ENCODE data around the gene SASH1.

SASH1 gene

GRCh38 chr6:148461986-148462577 is 119.4 kb downstream of the SASH1 start:
- H3K9me3 ChIP-seq (ENCODE audit: control insufficient read depth, low read length), result no peaks in the 10 kb centered on the region
- H3K27me3 ChIP-seq (replicated peaks; ENCODE audit: control insufficient read depth, insufficient read depth, low read length, poor library complexity, severe bottlenecking), result no peaks in the 10 kb centered on the region
- no peaks in the 10 kb centered on the region for H3K4me1 ChIP-seq (ENCODE audit: control insufficient read depth, insufficient read depth, low read length, poor library complexity, severe bottlenecking)
- no peaks in the 10 kb centered on the region for H3K36me3 ChIP-seq (ENCODE audit: control insufficient read depth, insufficient read depth, low read length)
- H3K4me3 ChIP-seq (ENCODE audit: insufficient read depth, low read depth, low read length, poor library complexity, severe bottlenecking), result no peak overlapping the region
- no peak overlapping the region for H3K27ac ChIP-seq (ENCODE audit: insufficient read depth, low read length, poor library complexity, severe bottlenecking)
- DNase-seq, result no peak

- H3K36me3 ChIP-seq (ENCODE audit: control insufficient read depth, insufficient read depth, low read length), result no peaks in the 10 kb centered on the region
- no peak overlapping the region for H3K4me3 ChIP-seq (ENCODE audit: insufficient read depth, low read depth, low read length, poor library complexity, severe bottlenecking)
- DNase-seq, result no peak
- H3K4me1 ChIP-seq (ENCODE audit: control insufficient read depth, insufficient read depth, low read length, poor library complexity, severe bottlenecking), result no peaks in the 10 kb centered on the region
- H3K27me3 ChIP-seq (replicated peaks; ENCODE audit: control insufficient read depth, insufficient read depth, low read length, poor library complexity, severe bottlenecking), result no peaks in the 10 kb centered on the region
- H3K9me3 ChIP-seq (ENCODE audit: control insufficient read depth, low read length), result no peaks in the 10 kb centered on the region
- no peak overlapping the region for H3K27ac ChIP-seq (ENCODE audit: insufficient read depth, low read length, poor library complexity, severe bottlenecking)
Observed at GRCh38 chr6:148463671-148464070, 121.0 kb downstream of the SASH1 start.

GRCh38 chr6:148464319-148465010 is 121.8 kb downstream of the SASH1 start:
- Histone ChIP-seq H3K4me1 (ENCODE audit: control insufficient read depth, insufficient read depth, low read length, poor library complexity, severe bottlenecking) (no peaks in the 10 kb centered on the region), H3K36me3 (ENCODE audit: control insufficient read depth, insufficient read depth, low read length) (no peaks in the 10 kb centered on the region), H3K9me3 (ENCODE audit: control insufficient read depth, low read length) (no peaks in the 10 kb centered on the region), H3K27me3 (replicated peaks; ENCODE audit: control insufficient read depth, insufficient read depth, low read length, poor library complexity, severe bottlenecking) (no peaks in the 10 kb centered on the region), H3K4me3 (ENCODE audit: insufficient read depth, low read depth, low read length, poor library complexity, severe bottlenecking) (no peak overlapping the region), H3K27ac (ENCODE audit: insufficient read depth, low read length, poor library complexity, severe bottlenecking) (no peak overlapping the region)
- DNase-seq, result peak in 1 of 3 donors; percentile 22

- no peaks in the 10 kb centered on the region for H3K9me3 ChIP-seq (ENCODE audit: control insufficient read depth, low read length)
- H3K4me3 ChIP-seq (ENCODE audit: insufficient read depth, low read depth, low read length, poor library complexity, severe bottlenecking), result no peak overlapping the region
- H3K4me1 ChIP-seq (ENCODE audit: control insufficient read depth, insufficient read depth, low read length, poor library complexity, severe bottlenecking), result no peaks in the 10 kb centered on the region
- no peaks in the 10 kb centered on the region for H3K36me3 ChIP-seq (ENCODE audit: control insufficient read depth, insufficient read depth, low read length)
- H3K27me3 ChIP-seq (replicated peaks; ENCODE audit: control insufficient read depth, insufficient read depth, low read length, poor library complexity, severe bottlenecking), result no peaks in the 10 kb centered on the region
- no peak for DNase-seq
- H3K27ac ChIP-seq (ENCODE audit: insufficient read depth, low read length, poor library complexity, severe bottlenecking), result no peak overlapping the region
Observed at GRCh38 chr6:148465011-148465335, 122.3 kb downstream of the SASH1 start.

- Histone ChIP-seq H3K27ac (ENCODE audit: insufficient read depth, low read length, poor library complexity, severe bottlenecking) (no peak overlapping the region), H3K36me3 (ENCODE audit: control insufficient read depth, insufficient read depth, low read length) (no peaks in the 10 kb centered on the region), H3K4me1 (ENCODE audit: control insufficient read depth, insufficient read depth, low read length, poor library complexity, severe bottlenecking) (no peaks in the 10 kb centered on the region), H3K4me3 (ENCODE audit: insufficient read depth, low read depth, low read length, poor library complexity, severe bottlenecking) (no peak overlapping the region), H3K9me3 (ENCODE audit: control insufficient read depth, low read length) (no peaks in the 10 kb centered on the region), H3K27me3 (replicated peaks; ENCODE audit: control insufficient read depth, insufficient read depth, low read length, poor library complexity, severe bottlenecking) (no peaks in the 10 kb centered on the region)
- DNase-seq, result no peak
Observed at GRCh38 chr6:148465670-148466069, 123.0 kb downstream of the SASH1 start.

GRCh38 chr6:148466158-148466557 is 123.5 kb downstream of the SASH1 start:
- DNase-seq, result no peak
- no peaks in the 10 kb centered on the region for H3K27me3 ChIP-seq (replicated peaks; ENCODE audit: control insufficient read depth, insufficient read depth, low read length, poor library complexity, severe bottlenecking)
- no peaks in the 10 kb centered on the region for H3K9me3 ChIP-seq (ENCODE audit: control insufficient read depth, low read length)
- H3K36me3 ChIP-seq (ENCODE audit: control insufficient read depth, insufficient read depth, low read length), result no peaks in the 10 kb centered on the region
- no peaks in the 10 kb centered on the region for H3K4me1 ChIP-seq (ENCODE audit: control insufficient read depth, insufficient read depth, low read length, poor library complexity, severe bottlenecking)
- no peak overlapping the region for H3K27ac ChIP-seq (ENCODE audit: insufficient read depth, low read length, poor library complexity, severe bottlenecking)
- H3K4me3 ChIP-seq (ENCODE audit: insufficient read depth, low read depth, low read length, poor library complexity, severe bottlenecking), result no peak overlapping the region

GRCh38 chr6:148467926-148468325 is 125.3 kb downstream of the SASH1 start:
- no peak overlapping the region for H3K4me3 ChIP-seq (ENCODE audit: insufficient read depth, low read depth, low read length, poor library complexity, severe bottlenecking)
- H3K36me3 ChIP-seq (ENCODE audit: control insufficient read depth, insufficient read depth, low read length), result no peaks in the 10 kb centered on the region
- no peaks in the 10 kb centered on the region for H3K27me3 ChIP-seq (replicated peaks; ENCODE audit: control insufficient read depth, insufficient read depth, low read length, poor library complexity, severe bottlenecking)
- no peak overlapping the region for H3K27ac ChIP-seq (ENCODE audit: insufficient read depth, low read length, poor library complexity, severe bottlenecking)
- H3K4me1 ChIP-seq (ENCODE audit: control insufficient read depth, insufficient read depth, low read length, poor library complexity, severe bottlenecking), result no peaks in the 10 kb centered on the region
- no peak for DNase-seq
- no peaks in the 10 kb centered on the region for H3K9me3 ChIP-seq (ENCODE audit: control insufficient read depth, low read length)

GRCh38 chr6:148470156-148470555 is 127.5 kb downstream of the SASH1 start:
- H3K4me1 ChIP-seq (ENCODE audit: control insufficient read depth, insufficient read depth, low read length, poor library complexity, severe bottlenecking), result no peaks in the 10 kb centered on the region
- no peaks in the 10 kb centered on the region for H3K36me3 ChIP-seq (ENCODE audit: control insufficient read depth, insufficient read depth, low read length)
- H3K4me3 ChIP-seq (ENCODE audit: insufficient read depth, low read depth, low read length, poor library complexity, severe bottlenecking), result no peak overlapping the region
- no peak overlapping the region for H3K27ac ChIP-seq (ENCODE audit: insufficient read depth, low read length, poor library complexity, severe bottlenecking)
- no peak for DNase-seq
- no peaks in the 10 kb centered on the region for H3K27me3 ChIP-seq (replicated peaks; ENCODE audit: control insufficient read depth, insufficient read depth, low read length, poor library complexity, severe bottlenecking)
- no peaks in the 10 kb centered on the region for H3K9me3 ChIP-seq (ENCODE audit: control insufficient read depth, low read length)

GRCh38 chr6:148470606-148471465 is 128.2 kb downstream of the SASH1 start:
- no peak for DNase-seq
- H3K27ac ChIP-seq (ENCODE audit: insufficient read depth, low read length, poor library complexity, severe bottlenecking), result no peak overlapping the region
- no peaks in the 10 kb centered on the region for H3K36me3 ChIP-seq (ENCODE audit: control insufficient read depth, insufficient read depth, low read length)
- H3K4me1 ChIP-seq (ENCODE audit: control insufficient read depth, insufficient read depth, low read length, poor library complexity, severe bottlenecking), result no peaks in the 10 kb centered on the region
- no peak overlapping the region for H3K4me3 ChIP-seq (ENCODE audit: insufficient read depth, low read depth, low read length, poor library complexity, severe bottlenecking)
- H3K9me3 ChIP-seq (ENCODE audit: control insufficient read depth, low read length), result no peaks in the 10 kb centered on the region
- H3K27me3 ChIP-seq (replicated peaks; ENCODE audit: control insufficient read depth, insufficient read depth, low read length, poor library complexity, severe bottlenecking), result no peaks in the 10 kb centered on the region

GRCh38 chr6:148471624-148472159 is 129.1 kb downstream of the SASH1 start:
- Histone ChIP-seq H3K27ac (ENCODE audit: insufficient read depth, low read length, poor library complexity, severe bottlenecking) (no peak overlapping the region), H3K4me1 (ENCODE audit: control insufficient read depth, insufficient read depth, low read length, poor library complexity, severe bottlenecking) (no peaks in the 10 kb centered on the region), H3K27me3 (replicated peaks; ENCODE audit: control insufficient read depth, insufficient read depth, low read length, poor library complexity, severe bottlenecking) (no peaks in the 10 kb centered on the region), H3K36me3 (ENCODE audit: control insufficient read depth, insufficient read depth, low read length) (no peaks in the 10 kb centered on the region), H3K4me3 (ENCODE audit: insufficient read depth, low read depth, low read length, poor library complexity, severe bottlenecking) (no peak overlapping the region), H3K9me3 (ENCODE audit: control insufficient read depth, low read length) (no peaks in the 10 kb centered on the region)
- DNase-seq, result no peak
